A549 (cell line): ENCODE data around the gene SSH3. TPM values are rescaled to one million over a fixed set of nuclear protein-coding genes. Genes with fewer than 3 reads are reported as not detected.
A peak's percentile ranks its signal among the peaks of the same experiment; 100 is the strongest.

ENCODE experiments used
- ATAC-seq, 2 experiments: fragments of 200-7000 bp in 1 of 2; fragments of >200 bp in 1 of 2; cut with Nextera tagmentation in 1 of 2; cut with Tn5 transposase in 1 of 2; 3 replicates each; pipeline versions ENCODE4 v1.8.0 to v1.9.1; 2018 to 2020; ENCODE audit warnings: mild to moderate bottlenecking in 1 of 2, moderate library complexity in 1 of 2
- CTCF ChIA-PET: fragments of 300-600 bp; sonication (Branson Sonifier 250); formaldehyde crosslinking; extraction: SDS; loops from one replicate; lab custom pipeline; 2021; ENCODE audit warnings: antibody characterized with exemption, inconsistent platforms; lab: Yijun Ruan, JAX
- POLR2A ChIA-PET: fragments of 350-600 bp; formaldehyde crosslinking; extraction: SDS; loops from one replicate; lab custom pipeline; 2021; ENCODE audit warnings: antibody characterized with exemption, inconsistent platforms; lab: Yijun Ruan, JAX
- DNase-seq, 2 experiments: peaks; one replicate each; pipeline versions ENCODE4 v3.0.0 to v3.0.0-alpha.2; 2011 to 2016; ENCODE audit warnings: low read depth in 1 of 2, low spot score in 1 of 2
- FAIRE-seq: peaks from 2 replicates; lab custom pipeline; 2011; peaks lifted over from hg19 to GRCh38; lab: Jason Lieb, UNC
- H3K27ac ChIP-seq, 2 experiments: fragments of >200 bp; sonication (Bioruptor Twin); formaldehyde crosslinking; 3 replicates each; pipeline ENCODE4 v1.5.1; 2016 to 2017
- H3K4me1 ChIP-seq: fragments of >200 bp; sonication (Bioruptor Twin); formaldehyde crosslinking; 3 replicates; pipeline ENCODE4 v1.6.1; 2016
- H3K4me2 ChIP-seq: fragments of >200 bp; sonication (Bioruptor Twin); formaldehyde crosslinking; 3 replicates; pipeline ENCODE4 v1.6.1; 2016
- H3K4me3 ChIP-seq: fragments of >200 bp; sonication (Bioruptor Twin); formaldehyde crosslinking; 3 replicates; pipeline ENCODE4 v1.5.1; 2016
- H3K9me3 ChIP-seq: fragments of >200 bp; sonication (Bioruptor Twin); formaldehyde crosslinking; 3 replicates; pipeline ENCODE4 v1.6.1; 2016
- BCL3 ChIP-seq: fragments of >200 bp; sonication (Bioruptor Twin); formaldehyde crosslinking; IDR thresholded peaks from 3 replicates; pipeline ENCODE4 v1.6.1; 2016
- CBX2 ChIP-seq: fragments of 200-600 bp; sonication (generic); IDR thresholded peaks from 2 replicates; pipeline ENCODE4 v1.6.1; 2016; ENCODE audit warnings: low read depth, mild to moderate bottlenecking, borderline replicate concordance
- CEBPB ChIP-seq, 2 experiments: fragments of >200 bp in 1 of 2; sonication (Bioruptor Twin) in 1 of 2; formaldehyde crosslinking in 1 of 2; IDR thresholded peaks; 2 replicates each; pipeline ENCODE4 v1.6.1; 2012 to 2016
- CHD2 ChIP-seq: fragments of 150-350 bp; IDR thresholded peaks from 2 replicates; pipeline ENCODE4 v1.6.1; 2014; ENCODE audit warnings: low read length; ENCODE audit not compliant: partially characterized antibody
- CTCF ChIP-seq: fragments of >200 bp; sonication (Bioruptor Twin); formaldehyde crosslinking; IDR thresholded peaks from 3 replicates; pipeline ENCODE4 v1.5.1; 2016
- EHMT2 ChIP-seq: fragments of 200-600 bp; sonication (generic); IDR thresholded peaks from 2 replicates; pipeline ENCODE4 v1.6.1; 2016; ENCODE audit warnings: antibody characterized with exemption, low read depth, mild to moderate bottlenecking, moderate library complexity
- ELK1 ChIP-seq: fragments of 150-350 bp; IDR thresholded peaks from 2 replicates; pipeline ENCODE4 v1.6.1; 2014; ENCODE audit warnings: low read depth, mild to moderate bottlenecking, low read length
- ESRRA ChIP-seq: fragments of 150-350 bp; IDR thresholded peaks from 2 replicates; pipeline ENCODE4 v1.6.1; 2014; ENCODE audit warnings: mild to moderate bottlenecking, low read length, borderline replicate concordance
- FOXS1 ChIP-seq: fragments of 250-450 bp; sonication (Bioruptor Pico); IDR thresholded peaks from 2 replicates; pipeline ENCODE4 v1.5.0; 2020; ENCODE audit warnings: mild to moderate bottlenecking, moderate library complexity
- GATA3 ChIP-seq: IDR thresholded peaks from 2 replicates; pipeline ENCODE4 v1.6.1; 2012; ENCODE audit warnings: borderline replicate concordance
- HEYL ChIP-seq: fragments of 250-450 bp; sonication (Bioruptor Pico); IDR thresholded peaks from 2 replicates; pipeline ENCODE4 v1.8.0; 2021; ENCODE audit warnings: mild to moderate bottlenecking, moderate library complexity
- HOXA7 ChIP-seq: fragments of 250-450 bp; sonication (Bioruptor Pico); IDR thresholded peaks from 2 replicates; pipeline ENCODE4 v1.5.0; 2020; ENCODE audit warnings: mild to moderate bottlenecking, moderate library complexity
- HOXB5 ChIP-seq: fragments of 250-450 bp; sonication (Bioruptor Pico); IDR thresholded peaks from 2 replicates; pipeline ENCODE4 v1.5.0; 2020; ENCODE audit warnings: mild to moderate bottlenecking, moderate library complexity
- JUN ChIP-seq, 2 experiments: fragments of >200 bp; sonication (Bioruptor Twin); formaldehyde crosslinking; IDR thresholded peaks; 2 replicates in 1 of 2; 3 replicates in 1 of 2; pipeline ENCODE4 v1.6.1; 2016 to 2017
- KDM5A ChIP-seq: fragments of 200-600 bp; sonication (generic); IDR thresholded peaks from 2 replicates; pipeline ENCODE4 v1.6.1; 2016; ENCODE audit warnings: antibody characterized with exemption, mild to moderate bottlenecking
- MAFK ChIP-seq: fragments of 450-650 bp; IDR thresholded peaks from 2 replicates; pipeline ENCODE4 v1.6.1; 2014; ENCODE audit not compliant: partially characterized antibody
- MAX ChIP-seq: IDR thresholded peaks from 2 replicates; pipeline ENCODE4 v1.6.1; 2012
- NFE2L2 ChIP-seq: fragments of 150-350 bp; conservative IDR thresholded peaks from 2 replicates; pipeline ENCODE4 v1.6.1; 2014; ENCODE audit warnings: low read length
- NPAS2 ChIP-seq: fragments of 250-450 bp; sonication (Bioruptor Pico); IDR thresholded peaks from 2 replicates; pipeline ENCODE4 v1.8.0; 2022; ENCODE audit warnings: mild to moderate bottlenecking, moderate library complexity, borderline replicate concordance
- NR3C1 ChIP-seq: fragments of >200 bp; sonication (Bioruptor Twin); formaldehyde crosslinking; IDR thresholded peaks from 3 replicates; pipeline ENCODE4 v1.6.1; 2017
- PBX3 ChIP-seq: IDR thresholded peaks from 2 replicates; pipeline ENCODE4 v1.6.1; 2012
- POLR2A ChIP-seq: IDR thresholded peaks from 2 replicates; pipeline ENCODE4 v1.6.1; 2012; ENCODE audit warnings: mild to moderate bottlenecking, low read length
- POLR2AphosphoS2 ChIP-seq: conservative IDR thresholded peaks from 2 replicates; pipeline ENCODE4 v1.6.1; 2012; ENCODE audit warnings: low read length, improper control_type of control experiment, inconsistent platforms
- RAD21 ChIP-seq, 2 experiments: fragments of >200 bp in 1 of 2; sonication (Bioruptor Twin) in 1 of 2; formaldehyde crosslinking in 1 of 2; IDR thresholded peaks in 1 of 2; conservative IDR thresholded peaks in 1 of 2; 2 replicates in 1 of 2; 3 replicates in 1 of 2; pipeline ENCODE4 v1.6.1; 2012 to 2018; ENCODE audit warnings: inconsistent platforms in 1 of 2
- RARB ChIP-seq: fragments of 250-450 bp; sonication (Bioruptor Pico); IDR thresholded peaks from 2 replicates; pipeline ENCODE4 v1.8.0; 2021; ENCODE audit warnings: mild to moderate bottlenecking, moderate library complexity
- RCOR1 ChIP-seq: fragments of 150-350 bp; IDR thresholded peaks from 2 replicates; pipeline ENCODE4 v1.6.1; 2014; ENCODE audit warnings: antibody characterized with exemption, low read length, low read depth
- RNF2 ChIP-seq: fragments of 200-600 bp; sonication (generic); IDR thresholded peaks from 2 replicates; pipeline ENCODE4 v1.6.1; 2016; ENCODE audit warnings: low read depth, mild to moderate bottlenecking, antibody characterized with exemption, moderate library complexity, borderline replicate concordance
- SMC3 ChIP-seq: fragments of >200 bp; sonication (Bioruptor Twin); formaldehyde crosslinking; IDR thresholded peaks from 3 replicates; pipeline ENCODE4 v1.6.1; 2018; ENCODE audit warnings: inconsistent platforms
- TFCP2L1 ChIP-seq: fragments of 250-450 bp; sonication (Bioruptor Pico); IDR thresholded peaks from 2 replicates; pipeline ENCODE4 v1.5.0; 2021; ENCODE audit warnings: mild to moderate bottlenecking
- TP53 ChIP-seq: fragments of 250-450 bp; sonication (Bioruptor Pico); IDR thresholded peaks from 2 replicates; pipeline ENCODE4 v1.5.0; 2021; ENCODE audit warnings: mild to moderate bottlenecking, moderate library complexity
- ZNF302 ChIP-seq: fragments of 250-450 bp; sonication (Bioruptor Pico); IDR thresholded peaks from 2 replicates; pipeline ENCODE4 v1.9.0; 2021; ENCODE audit warnings: inconsistent platforms, mild to moderate bottlenecking, moderate library complexity
- ZSCAN20 ChIP-seq: fragments of 250-450 bp; sonication (Bioruptor Pico); IDR thresholded peaks from 2 replicates; pipeline ENCODE4 v1.8.0; 2022; ENCODE audit warnings: mild to moderate bottlenecking, moderate library complexity
- WGBS: methylation state at CpG from one replicate; pipeline ENCODE4 v1.1.6; 2017; ENCODE audit errors: missing lambda C conversion rate; 5-methylcytosine and 5-hydroxymethylcytosine counted together
- polyA plus RNA-seq, 4 experiments: library from polyadenylated mRNA; depleted of rRNA in 3 of 4; stranded (reverse); fragments of >200 nt; fragmentation: RNase III in 1 of 4; extraction: RNeasy Plus Mini Kit Qiagen cat#74134 plus additional on column Dnase treatment in 1 of 4; gene quantifications; 2 replicates in 3 of 4; 3 replicates in 1 of 4; pipeline ENCODE4 v1.2.3, GENCODE V29; 2011 to 2017

SSH3 gene
- polyA plus RNA-seq, 2 of the 4 experiments (the other 2 are of a cell fraction): 13.9 to 24.1 TPM

DNA sequence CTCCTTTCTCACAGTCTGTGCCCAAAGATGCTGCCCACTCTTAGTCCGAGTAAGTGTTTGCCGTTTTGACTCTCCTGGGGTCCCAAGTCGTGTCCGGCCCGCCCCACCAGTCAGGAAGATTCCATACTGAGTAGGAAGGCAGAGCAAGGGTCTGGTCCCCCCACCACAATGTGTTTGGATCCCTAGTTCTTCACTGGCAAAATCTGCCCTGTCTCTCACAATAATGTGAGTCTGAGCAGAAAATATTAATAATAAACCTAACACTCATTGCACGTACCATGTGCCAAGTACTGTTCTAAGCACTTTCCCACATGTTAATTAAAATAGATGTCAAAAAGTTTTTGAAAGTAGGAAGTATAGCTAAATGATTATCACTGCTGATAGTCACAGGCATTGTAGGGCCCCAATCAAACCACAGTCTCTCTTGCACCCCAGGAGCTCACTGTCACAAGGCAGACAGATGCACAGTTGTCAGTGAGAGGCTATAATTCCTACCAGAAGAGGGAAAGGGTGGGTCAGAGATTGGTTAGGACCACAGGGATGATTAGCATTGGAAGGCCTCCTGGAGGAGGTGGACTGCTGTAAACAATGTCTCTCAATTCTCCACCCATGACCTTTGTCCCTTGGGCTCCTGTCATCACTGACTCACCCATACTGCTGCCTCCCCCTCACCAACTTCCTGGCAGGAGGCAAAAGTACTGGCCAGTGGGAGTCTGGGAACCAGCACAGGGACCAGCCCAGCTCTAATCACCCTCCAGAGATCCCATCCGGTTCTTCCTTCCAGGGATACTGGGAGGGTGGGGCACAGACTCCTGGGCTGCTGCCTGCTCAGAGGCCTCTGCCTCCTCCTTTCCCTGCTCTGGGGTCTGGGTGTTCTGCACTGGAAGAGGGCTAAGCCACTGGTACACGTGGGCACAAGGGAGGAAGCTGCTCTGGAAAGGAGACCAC is 51.0 kb downstream of the SSH3 start:
- Histone ChIP-seq H3K27ac (peak overlapping the region; percentile 93 to 98), H3K4me2 (peak overlapping the region; percentile 93), H3K4me3 (peak overlapping the region; percentile 69), H3K9me3 (no peaks in the 10 kb centered on the region), H3K4me1 (peaks cover 87% of the 10 kb centered on the region)
- POLR2A ChIA-PET: interaction anchor here (0.8 to 8.3 kb wide), 12 partner anchors 8 to 109 kb away, joined by 3 to 172 read pairs (median 4); partner anchors contain the start of genes CLCF1, PPP1CA, RAD9A and RPS6KB2
- DNase-seq: peak; percentile 96 to 98
- FAIRE-seq: no peak
- CTCF ChIA-PET: interaction anchor here (0.7 to 20.0 kb wide), 7 partner anchors 9 to 151 kb away, joined by 3 to 1913 read pairs (median 23); partner anchors contain the start of genes CLCF1, PITPNM1, PPP1CA and RAD9A
- peak; percentile 52 to 69 for ATAC-seq
- WGBS: 4% methylated on average over 8 of the region's 8 CpGs
- peak; percentile 65; the same call in 1 of the 2 replicates for TF ChIP-seq PBX3
- peak; percentile 65; the same call in 1 of the 2 replicates for TF ChIP-seq GATA3
- peak; percentile 46 for TF ChIP-seq POLR2A
- TF ChIP-seq ESRRA: no peak
- no peak for TF ChIP-seq RNF2
- TF ChIP-seq RARB (CRISPR knock-in tag): peak; percentile 43
- TF ChIP-seq KDM5A: no peak
- 0 out of 3 replicates have a peak, but pooled peaks have one; percentile 30 for TF ChIP-seq BCL3
- TF ChIP-seq CEBPB (IDR thresholded peaks at IDR 0.05): peak in 1 of 2 experiments; percentile 35; a peak in 3 of 4 replicates
- no peak for TF ChIP-seq HOXB5 (CRISPR knock-in tag)
- TF ChIP-seq CTCF: no peak
- peak; percentile 58; the same call in 1 of the 2 replicates for TF ChIP-seq TP53 (CRISPR knock-in tag)
- TF ChIP-seq RCOR1: no peak
- no peak for TF ChIP-seq MAFK
- no peak for TF ChIP-seq HEYL (CRISPR knock-in tag)
- TF ChIP-seq JUN (IDR thresholded peaks at IDR 0.05): peak; percentile 57 to 84
- TF ChIP-seq MAX: peak; percentile 55
- TF ChIP-seq TFCP2L1 (CRISPR knock-in tag): no peak
- TF ChIP-seq ZNF302 (CRISPR knock-in tag): no peak
- peak; percentile 82 for TF ChIP-seq HOXA7
- TF ChIP-seq CBX2: no peak
- TF ChIP-seq EHMT2: no peak
- TF ChIP-seq NR3C1: no peak
- no peak for TF ChIP-seq ELK1
- no peak; the same call in 1 of the 2 replicates for TF ChIP-seq POLR2AphosphoS2
- TF ChIP-seq ZSCAN20 (CRISPR knock-in tag): no peak
- peak; percentile 17; the same call in 1 of the 3 replicates for TF ChIP-seq SMC3
- no peak for TF ChIP-seq NFE2L2
- TF ChIP-seq NPAS2: no peak
- 0 out of 5 replicates have a peak, but pooled peaks of 1 of the 2 experiments have one; percentile 15 for TF ChIP-seq RAD21 (conservative IDR thresholded peaks at IDR 0.05 in 1 of 2, IDR thresholded peaks at IDR 0.05 in 1 of 2)
- no peak for TF ChIP-seq CHD2
- TF ChIP-seq FOXS1 (CRISPR knock-in tag): 0 out of 2 replicates have a peak, but pooled peaks have one; percentile 6
